NCI-H69 (cell line): ENCODE measurements around the gene EFTUD2.
A peak's percentile ranks its signal among the peaks of the same experiment; 100 is the strongest.

Experiments
- DNase-seq: peaks from one replicate; lab custom pipeline; 2025; lab: John Stamatoyannopoulos, UW

The EFTUD2 gene

GRCh38 chr17:44925731-44926697 is 26.8 kb upstream of the EFTUD2 start:
- DNase-seq, result no peak

GRCh38 chr17:44924107-44924544 is 24.9 kb upstream of the EFTUD2 start:
- DNase-seq, result peak; percentile 77

- peak; percentile 49 for DNase-seq
Measured at GRCh38 chr17:44922746-44923470, 23.7 kb upstream of the EFTUD2 start.

GRCh38 chr17:44922136-44922535 is 22.9 kb upstream of the EFTUD2 start:
- no peak for DNase-seq

- DNase-seq, result peak; percentile 95
Measured at GRCh38 chr17:44921122-44921882, 22.1 kb upstream of the EFTUD2 start.

GRCh38 chr17:44920565-44920940 is 21.3 kb upstream of the EFTUD2 start:
- peak; percentile 75 for DNase-seq

- peak; percentile 90 for DNase-seq
Measured at GRCh38 chr17:44919885-44920564, 20.8 kb upstream of the EFTUD2 start.

GRCh38 chr17:44919411-44919810 is 20.2 kb upstream of the EFTUD2 start:
- no peak for DNase-seq

- no peak for DNase-seq
Measured at GRCh38 chr17:44918006-44918405, 18.8 kb upstream of the EFTUD2 start.

- no peak for DNase-seq
Measured at GRCh38 chr17:44917456-44917855, 18.2 kb upstream of the EFTUD2 start.

- peak; percentile 44 for DNase-seq
Measured at GRCh38 chr17:44916781-44917241, 17.6 kb upstream of the EFTUD2 start.

- no peak for DNase-seq
Measured at GRCh38 chr17:44915862-44916780, 16.9 kb upstream of the EFTUD2 start.

- DNase-seq, result no peak
Measured at GRCh38 chr17:44915321-44915726, 16.1 kb upstream of the EFTUD2 start, which contains the start of gene GFAP. Gene GFAP (minus strand): TSS chr17:44915500. CDS start chr17:44915486, 14 bp downstream.

GRCh38 chr17:44914698-44915271 is 15.5 kb upstream of the EFTUD2 start:
- DNase-seq, result no peak

- peak; percentile 51 for DNase-seq
Measured at GRCh38 chr17:44914148-44914547, 14.9 kb upstream of the EFTUD2 start.

- DNase-seq, result no peak
Measured at GRCh38 chr17:44913676-44914075, 14.4 kb upstream of the EFTUD2 start.

- no peak for DNase-seq
Measured at GRCh38 chr17:44912763-44913544, 13.7 kb upstream of the EFTUD2 start.

- peak; percentile 67 for DNase-seq
Measured at GRCh38 chr17:44911133-44912001, 12.1 kb upstream of the EFTUD2 start.
